Measurements from ENCODE around the gene PER1. TPM values are rescaled to one million over a fixed set of nuclear protein-coding genes. Genes with fewer than 3 reads are reported as not detected.

Gene PER1
- total and polyA plus RNA-seq, 2 of the 8 experiments (the other 6 are each of a cell fraction or from before 2014, with no cell fraction given) = 9.6 to 38.0 TPM

- no peak for FAIRE-seq
- peaks cover 2 to 6% of the 10 kb centered on the region in 2 experiments for H4K20me1 ChIP-seq (replicated peaks in 1 of 2; ENCODE audit: control insufficient read depth in 1 of 2, insufficient read depth in 2 of 2, low read length in 2 of 2)
- CTCF ChIA-PET (ENCODE audit: partially characterized antibody) = interaction anchor here (1.4 to 2.5 kb wide), 5 partner anchors 12 to 111 kb away, joined by 3 to 8 read pairs (median 5); partner anchors contain the start of genes ALOXE3 and PFAS
- TF ChIP-seq BACH1 (IDR thresholded peaks at IDR 0.05; ENCODE audit: low read length) (peak; percentile 66; the same call in 1 of the 2 replicates), BRCA1 (IDR thresholded peaks at IDR 0.05; ENCODE audit: low read depth, low read length) (no peak), TBP (IDR thresholded peaks at IDR 0.05; ENCODE audit: low read depth, low read length) (no peak), SIX5 (IDR thresholded peaks at IDR 0.05; ENCODE audit: low read depth, low read length) (no peak), NRF1 (IDR thresholded peaks at IDR 0.05; ENCODE audit: low read depth, low read length) (no peak), RXRA (IDR thresholded peaks at IDR 0.05; ENCODE audit: insufficient read depth, low read depth, low read length) (no peak), SIN3A (conservative IDR thresholded peaks at IDR 0.05 in 1 of 2, IDR thresholded peaks at IDR 0.05 in 1 of 2; ENCODE audit: low read depth in 1 of 2, low read length in 2 of 2) (peak; percentile 91 to 97; a peak in 3 of 4 replicates), POLR2A (IDR thresholded peaks at IDR 0.05; ENCODE audit: control extremely low read depth in 1 of 2, low read depth in 2 of 2, low read length in 2 of 2) (no peak), CEBPB (IDR thresholded peaks at IDR 0.05; ENCODE audit: low read depth, low read length) (no peak)
Measured at GRCh38 chr17:8189711-8190477, 37.7 kb upstream of the PER1 start, which contains the start of gene BORCS6. Gene BORCS6, minus strand, starts transcription at chr17:8190180. Its CDS starts 40 bp downstream, at chr17:8190140.

More at GRCh38 chr17:8189711-8190477, 37.7 kb upstream of the PER1 start, which contains the start of gene BORCS6:
- H3K36me3 ChIP-seq (ENCODE audit: control insufficient read depth in 2 of 4, insufficient read depth in 4 of 4, low read length in 3 of 4) = no peaks in the 10 kb centered on the region
- peaks cover 17% of the 10 kb centered on the region for H3K23me2 ChIP-seq (ENCODE audit: low read depth, low read length)
- H3K18ac ChIP-seq (ENCODE audit: extremely low read depth, low read length) = 0 out of 2 replicates have a peak within 1 kb of the TSS, but pooled peaks have one; percentile 13
- no peaks in the 10 kb centered on the region for H3K79me2 ChIP-seq (ENCODE audit: control insufficient read depth in 1 of 2, insufficient read depth in 2 of 2, low read length in 2 of 2)
- no peak within 1 kb of the TSS for H4K91ac ChIP-seq (replicated peaks; ENCODE audit: insufficient read length, low read length)
- H3K4me2 ChIP-seq (ENCODE audit: insufficient read depth in 1 of 2, low read depth in 2 of 2, low read length in 2 of 2) = peak within 1 kb of the TSS; percentile 86 to 96
- no peak within 1 kb of the TSS for H2AFZ ChIP-seq (ENCODE audit: low read length)
- H3K4me1 ChIP-seq (replicated peaks in 1 of 4; ENCODE audit: control insufficient read depth in 3 of 4, insufficient read depth in 4 of 4, low read length in 3 of 4) = peaks cover 4 to 21% (median 10%) of the 10 kb centered on the region in 4 experiments; a peak in 6 of 7 replicates
- H3K79me1 ChIP-seq (ENCODE audit: low read depth, low read length) = no peaks in the 10 kb centered on the region
- no peak within 1 kb of the TSS for H2BK12ac ChIP-seq (ENCODE audit: low read depth, low read length)
- H2BK15ac ChIP-seq (ENCODE audit: low read length) = peak within 1 kb of the TSS; percentile 95
- H3K27me3 ChIP-seq (replicated peaks in 1 of 4; ENCODE audit: control insufficient read depth in 3 of 4, extremely low read depth in 1 of 4, insufficient read depth in 3 of 4, low read length in 3 of 4) = peaks cover 2 to 17% (median 11%) of the 10 kb centered on the region in 4 experiments
- WGBS, 2 experiments (ENCODE audit: extremely low coverage in 1 of 2, insufficient coverage in 1 of 2, insufficient read length in 1 of 2, insufficient replicate concordance in 2 of 2, low coverage in 1 of 2, low lambda C conversion rate in 2 of 2, missing lambda C conversion rate in 1 of 2) = 2% methylated on average over 43 of the region's 70 CpGs; no CpG with 5 or more reads in 1 of the 2 experiments
- H3K4ac ChIP-seq (replicated peaks; ENCODE audit: insufficient read length, low read depth, low read length) = no peak within 1 kb of the TSS
- no peak within 1 kb of the TSS for H3K56ac ChIP-seq (replicated peaks; ENCODE audit: insufficient read length, low read depth, low read length)
- no peak within 1 kb of the TSS for H2BK20ac ChIP-seq (ENCODE audit: low read length)
- POLR2A ChIA-PET (ENCODE audit: partially characterized antibody) = interaction anchor here (0.9 to 19.9 kb wide), 16 partner anchors 13 to 60 kb away, joined by 3 to 373 read pairs (median 5); partner anchors contain the start of genes AURKB, PER1, TMEM107 and VAMP2
- H2BK5ac ChIP-seq (ENCODE audit: low read depth, low read length) = peak within 1 kb of the TSS; percentile 37
- H3K9ac ChIP-seq (replicated peaks in 1 of 4; ENCODE audit: extremely low read depth in 1 of 4, low read depth in 3 of 4, low read length in 3 of 4) = peak within 1 kb of the TSS in 3 of 4 experiments; percentile 20 to 66 (median 25); a peak in 3 of 7 replicates
- peak within 1 kb of the TSS; percentile 31; the same call in 1 of the 2 replicates for H2AK5ac ChIP-seq (ENCODE audit: low read depth, low read length)
- no peak within 1 kb of the TSS for H3K14ac ChIP-seq (ENCODE audit: insufficient read length)
- no peak within 1 kb of the TSS; the same call in none of the 2 replicates for H4K8ac ChIP-seq (ENCODE audit: extremely low read depth, insufficient read depth, low read length)
- no peak within 1 kb of the TSS for H3K23ac ChIP-seq (ENCODE audit: insufficient read length)
- peak; percentile 87 for DNase-seq (ENCODE audit: low read depth in 1 of 2, low spot score in 2 of 2)
- peak within 1 kb of the TSS; percentile 59 to 89 (median 78) for H3K4me3 ChIP-seq (ENCODE audit: extremely low read depth in 1 of 4, insufficient read depth in 2 of 4, low read depth in 3 of 4, low read length in 4 of 4)
- no peaks in the 10 kb centered on the region for H3K9me3 ChIP-seq (ENCODE audit: insufficient read depth in 2 of 2, low read depth in 1 of 2, low read length in 1 of 2)
- no peak within 1 kb of the TSS for H3K27ac ChIP-seq (ENCODE audit: low read depth, low read length)
- H2BK120ac ChIP-seq (replicated peaks; ENCODE audit: low read depth, low read length) = peak within 1 kb of the TSS; percentile 77
- no peak within 1 kb of the TSS for H4K5ac ChIP-seq (ENCODE audit: insufficient read length, low read depth, low read length)

All from H1 (cell line).